SK-N-DZ (cell line): Measurements from ENCODE around the gene TGFA.
A peak's percentile ranks its signal among the peaks of the same experiment; 100 is the strongest.

Experiments used
- DNase-seq: peaks from one replicate; pipeline ENCODE4 v3.0.0-alpha.2; 2015; ENCODE audit warnings: low spot score

Gene TGFA

GRCh38 chr2:70420143-70420542, 133.5 kb downstream of the TGFA start:
- no peak for DNase-seq

DNA sequence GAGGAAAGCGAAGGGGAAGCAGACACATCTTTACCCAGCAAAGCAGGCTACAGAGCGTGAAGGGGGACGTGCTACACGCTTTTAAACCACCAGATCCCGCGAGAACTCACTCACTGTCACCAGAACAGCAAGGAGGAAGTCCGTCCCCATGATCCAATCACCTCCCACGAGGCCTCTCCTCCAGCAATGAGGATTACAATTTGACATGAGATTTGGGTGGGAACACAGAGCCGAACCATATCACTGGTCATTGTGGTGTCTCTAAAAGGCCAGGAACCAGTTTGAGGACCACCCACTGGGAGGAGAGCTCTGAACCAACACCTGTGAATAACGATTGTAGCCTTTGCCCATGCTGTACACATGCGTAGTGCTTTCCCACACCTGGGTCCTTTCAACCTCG, 135.1 kb downstream of the TGFA start:
- peak; percentile 16 for DNase-seq

DNA sequence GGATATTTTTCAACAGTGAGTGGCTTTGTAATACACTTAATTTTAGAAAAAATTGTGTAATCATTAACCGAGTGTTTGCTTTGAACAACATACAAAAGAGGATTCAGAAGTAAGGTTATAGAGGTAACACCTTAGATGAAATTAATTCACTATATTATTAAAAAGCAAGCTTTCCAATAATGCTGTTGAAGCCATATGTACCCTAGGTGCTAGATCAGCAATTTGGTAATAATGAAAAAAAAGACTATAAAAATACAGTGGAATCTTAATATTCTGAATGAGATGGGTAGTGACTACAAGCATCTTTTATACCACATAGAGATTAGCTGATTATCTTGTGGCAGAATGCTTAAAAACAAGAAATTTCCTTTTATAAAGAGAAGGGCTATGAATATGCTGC, 136.6 kb downstream of the TGFA start:
- DNase-seq = no peak

- no peak for DNase-seq
Measured at GRCh38 chr2:70412294-70413070, 141.1 kb downstream of the TGFA start.

GRCh38 chr2:70411483-70412125, 142.0 kb downstream of the TGFA start:
- DNase-seq = no peak

DNA sequence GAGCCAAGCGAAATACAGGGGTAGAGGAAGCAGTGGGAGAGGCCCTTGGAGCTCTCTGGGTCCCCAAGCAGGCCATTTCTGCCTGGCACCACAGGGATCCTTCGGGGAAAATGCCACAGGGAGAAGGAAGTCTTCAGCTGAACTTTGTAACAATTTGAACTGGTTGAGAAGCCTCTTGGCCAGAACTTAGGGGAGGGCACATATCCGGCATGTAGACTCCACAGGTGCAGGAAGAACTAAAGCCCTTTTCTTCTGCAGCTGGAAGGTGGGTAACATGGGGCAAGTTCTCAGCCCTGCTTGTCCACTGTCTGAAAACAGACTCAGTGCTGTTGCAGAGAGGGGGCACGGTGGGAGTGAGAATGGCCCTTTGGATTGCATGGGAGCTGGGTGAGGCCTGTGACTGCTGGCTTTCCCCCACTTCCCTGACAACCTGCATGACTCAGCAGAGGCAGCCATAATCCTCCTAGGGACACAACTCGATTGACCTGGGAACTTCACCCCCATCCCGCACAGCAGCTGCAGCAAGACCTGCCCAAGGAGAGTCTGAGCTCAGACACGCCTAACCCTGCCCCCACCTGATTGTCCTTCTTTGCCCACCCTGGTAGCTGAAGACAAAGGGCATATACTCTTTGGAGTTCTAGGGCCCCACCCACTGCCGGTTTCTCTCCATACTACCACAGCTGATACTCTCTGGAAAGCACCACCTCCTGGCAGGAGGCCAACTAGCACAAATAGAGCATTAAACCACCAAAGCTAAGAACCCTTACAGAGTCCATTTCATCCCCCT, 150.2 kb downstream of the TGFA start:
- no peak for DNase-seq

GRCh38 chr2:70400539-70400938, 153.1 kb downstream of the TGFA start:
- DNase-seq = no peak

DNA sequence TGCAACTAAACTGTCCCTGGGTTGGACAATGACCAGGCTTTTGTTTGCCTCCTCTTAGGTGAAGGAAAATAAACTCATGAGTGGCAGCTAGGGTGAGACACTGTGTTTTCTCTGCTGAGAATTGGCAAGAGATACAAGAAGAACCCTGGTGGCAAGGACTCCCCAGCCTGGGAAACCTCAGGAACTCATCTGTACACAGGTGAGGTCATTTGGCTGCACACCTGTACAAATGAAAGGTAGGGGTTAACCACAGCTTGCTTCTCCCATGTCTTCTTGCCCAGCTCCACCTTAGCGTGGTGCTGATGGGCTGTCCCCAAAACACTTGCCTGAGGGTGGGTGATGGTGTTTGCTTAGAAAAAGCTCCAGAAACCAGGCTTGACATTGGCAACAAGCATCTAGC, 154.6 kb downstream of the TGFA start:
- no peak for DNase-seq
